Stimulated activated CD8-positive, alpha-beta memory T cell treated with anti-CD3 and anti-CD28 coated beads, Interleukin-7, amount 100 ng/mL, for 4 hours (primary cell): ENCODE data around the gene PIAS1.
"Not testable (repeated sequence)": the region's sequence is repeated elsewhere in the genome, so short reads cannot be mapped to it uniquely, and the experiment has no call there.

ENCODE experiments used
- DNase-seq, 2 donors: peaks; one replicate each; pipeline ENCODE4 v3.0.0-alpha.2; 2020; ENCODE audit warnings: low read depth in 2 of 2

Gene PIAS1

GRCh38 chr15:68114840-68115239, 60.7 kb downstream of the PIAS1 start:
- no peak for DNase-seq

GRCh38 chr15:68124700-68125099, 70.6 kb downstream of the PIAS1 start:
- no peak for DNase-seq

DNA sequence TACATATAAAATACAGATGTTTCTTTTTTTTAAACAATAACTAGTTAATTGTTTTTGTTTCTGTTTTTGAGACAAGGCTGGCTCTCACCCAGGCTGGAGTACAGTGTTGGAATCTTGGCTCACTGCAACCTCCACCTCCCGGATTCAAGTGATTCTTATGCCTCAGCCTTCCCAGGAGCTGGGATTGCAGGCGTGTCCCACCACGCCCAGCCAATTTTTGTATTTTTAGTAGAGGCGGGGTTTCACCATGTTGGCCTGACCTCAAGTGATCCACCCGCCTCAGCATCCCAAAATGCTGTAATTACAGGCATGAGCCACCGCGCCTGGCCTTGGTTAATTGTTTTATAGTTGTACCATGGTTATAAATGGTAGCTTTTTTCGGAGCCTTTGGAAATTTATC, 72.3 kb downstream of the PIAS1 start:
- no peak for DNase-seq

DNA sequence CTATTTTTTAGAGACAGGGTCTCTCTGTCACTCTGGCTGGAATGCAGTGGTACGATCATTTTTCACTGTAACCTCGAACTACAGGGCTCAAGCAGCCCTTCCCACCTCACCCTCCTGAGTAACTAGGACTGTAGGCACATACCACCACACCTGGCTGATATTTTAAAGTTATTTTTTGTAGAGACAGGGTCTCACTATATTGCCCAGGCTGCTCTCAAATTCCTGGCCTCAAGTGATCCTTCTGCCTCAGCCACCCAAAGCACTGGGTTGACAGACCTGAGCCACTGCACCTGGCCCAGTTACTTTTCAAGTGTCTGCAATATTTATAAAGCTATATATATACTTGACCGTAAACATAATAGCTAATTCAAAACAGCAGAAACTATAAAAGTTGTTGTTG, 75.0 kb downstream of the PIAS1 start:
- no peak for DNase-seq

DNA sequence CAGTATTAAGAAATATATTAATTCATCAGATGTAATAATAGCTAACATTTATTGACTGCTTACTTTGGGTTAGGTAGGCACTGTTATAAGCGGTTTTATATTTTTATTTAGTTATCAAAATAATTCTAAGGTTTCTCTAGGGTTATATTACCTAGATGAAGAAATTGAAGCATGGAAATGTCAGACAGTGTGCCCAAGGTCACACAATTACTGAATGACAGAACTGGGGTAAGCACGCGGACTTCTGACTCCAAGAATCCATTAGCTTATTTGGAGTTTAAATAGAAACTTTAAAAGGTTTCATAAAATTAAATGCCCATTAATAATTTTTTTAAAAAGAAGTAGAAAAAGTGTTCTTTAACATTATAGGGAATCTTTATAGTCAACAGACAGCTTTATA, 76.7 kb downstream of the PIAS1 start:
- no peak for DNase-seq

- DNase-seq: no peak
Measured at GRCh38 chr15:68137096-68137495, 83.0 kb downstream of the PIAS1 start.

DNA sequence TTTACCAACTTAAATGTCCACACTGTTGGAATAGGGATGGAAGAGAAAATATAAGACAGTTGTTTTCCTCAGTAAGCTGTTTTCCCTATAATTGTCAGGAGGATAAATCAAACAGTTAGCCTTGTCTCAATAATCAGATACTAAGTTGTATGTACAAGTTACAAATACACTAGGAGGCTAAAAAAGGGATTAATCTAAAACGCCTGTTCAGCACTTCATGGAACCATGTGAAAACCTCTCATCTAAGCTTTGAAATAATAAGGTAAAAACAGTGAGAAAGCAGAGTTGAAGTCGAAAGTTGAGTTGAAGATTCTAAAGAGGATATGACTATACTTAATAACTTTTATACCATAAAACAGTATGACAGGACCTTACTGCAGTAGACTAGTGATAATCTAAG, 89.0 kb downstream of the PIAS1 start:
- DNase-seq: no peak

DNA sequence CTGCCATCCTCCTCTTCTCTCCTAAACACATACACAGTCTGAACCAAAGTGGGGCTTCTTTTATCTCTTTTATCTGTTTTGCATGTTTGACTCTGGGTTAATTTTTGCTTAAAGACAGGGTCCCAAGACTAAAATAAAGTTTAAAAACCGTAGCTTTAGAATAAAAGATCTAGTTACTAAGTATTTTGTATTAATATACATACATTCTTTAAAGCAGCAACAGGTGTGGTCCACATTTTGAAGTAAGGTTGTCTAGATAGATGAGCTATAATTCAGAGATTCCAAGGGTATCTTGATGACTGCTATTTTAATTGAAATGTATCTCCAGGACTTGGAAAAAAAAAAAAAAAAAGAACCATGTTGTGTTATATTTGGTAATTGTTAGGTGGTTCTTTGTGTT, 89.7 kb downstream of the PIAS1 start:
- DNase-seq: no peak

GRCh38 chr15:68145706-68146105, 91.6 kb downstream of the PIAS1 start:
- no peak for DNase-seq

GRCh38 chr15:68148039-68148438, 93.9 kb downstream of the PIAS1 start:
- DNase-seq: no peak

DNA sequence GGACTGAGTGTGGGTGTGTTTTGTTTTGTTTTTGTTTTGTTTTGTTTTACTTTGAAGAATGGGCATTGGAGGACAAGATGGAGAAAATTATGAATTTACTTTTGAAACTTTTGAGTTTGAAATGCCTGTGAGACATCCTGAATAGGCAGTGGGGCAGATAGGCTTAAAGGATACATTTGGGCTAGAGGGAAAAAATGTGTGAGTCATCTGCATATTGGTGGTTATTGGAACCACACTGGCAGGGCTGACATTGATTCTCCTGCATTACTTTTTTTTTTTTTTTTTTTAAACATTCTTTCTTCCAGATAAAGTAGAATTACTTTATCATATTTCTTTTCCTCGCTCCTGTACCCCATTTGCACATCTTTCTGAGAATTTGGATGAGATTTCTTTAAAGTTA, 94.9 kb downstream of the PIAS1 start:
- DNase-seq: no peak

DNA sequence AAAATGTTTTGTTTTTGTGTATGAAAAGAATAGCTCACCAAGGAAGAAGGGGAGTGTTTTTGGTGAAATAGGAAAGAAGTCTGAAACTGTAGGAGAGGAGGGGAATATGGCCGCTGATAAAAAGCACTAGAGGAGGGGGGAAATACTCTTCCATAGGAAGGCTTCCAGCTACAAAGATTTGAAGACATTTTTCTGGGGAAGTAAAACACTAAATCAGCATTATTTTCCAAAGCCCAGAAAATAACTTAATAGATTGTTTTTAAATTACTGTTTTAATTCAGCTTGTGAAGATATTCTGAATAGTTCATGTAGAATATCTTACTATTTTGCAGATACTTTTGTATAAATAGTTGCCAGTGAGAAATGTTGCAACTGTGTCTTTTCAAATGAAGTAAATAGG, 96.1 kb downstream of the PIAS1 start:
- DNase-seq: no peak

- no peak for DNase-seq
Measured at GRCh38 chr15:68151277-68151676, 97.2 kb downstream of the PIAS1 start.

- DNase-seq: no peak
Measured at GRCh38 chr15:68152342-68152741, 98.2 kb downstream of the PIAS1 start.

- no peak for DNase-seq
Measured at GRCh38 chr15:68154923-68155559, 100.9 kb downstream of the PIAS1 start.

- DNase-seq: no peak
Measured at GRCh38 chr15:68157074-68157473, 103.0 kb downstream of the PIAS1 start.

DNA sequence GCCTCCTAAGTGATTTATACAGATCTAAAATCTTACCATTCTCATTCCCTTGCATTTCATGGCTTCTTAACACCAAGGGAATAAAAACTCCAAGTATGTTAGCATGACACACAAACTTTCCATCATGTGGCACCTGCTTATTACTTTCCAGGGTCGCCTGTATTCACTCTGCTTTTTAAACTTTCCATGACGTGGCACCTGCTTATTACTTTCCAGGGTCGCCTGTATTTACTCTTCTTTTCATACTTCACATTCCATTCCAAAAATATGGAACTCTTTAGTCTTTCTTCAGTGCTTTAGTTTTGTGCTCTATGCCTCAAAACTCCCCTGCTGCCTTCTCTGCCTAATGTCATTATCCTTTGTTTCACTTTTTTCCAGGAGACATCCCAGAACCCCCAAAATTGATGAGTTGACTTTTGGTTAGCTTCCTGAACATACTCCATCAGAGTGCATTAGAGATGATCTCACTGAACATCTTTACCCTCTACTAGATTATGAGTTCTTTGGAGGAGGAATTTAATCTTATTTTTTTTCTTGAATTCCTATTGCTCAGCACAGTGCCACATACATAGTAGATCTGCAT, 104.0 kb downstream of the PIAS1 start:
- DNase-seq: no peak

- no peak for DNase-seq
Measured at GRCh38 chr15:68163191-68163590, 109.1 kb downstream of the PIAS1 start.

DNA sequence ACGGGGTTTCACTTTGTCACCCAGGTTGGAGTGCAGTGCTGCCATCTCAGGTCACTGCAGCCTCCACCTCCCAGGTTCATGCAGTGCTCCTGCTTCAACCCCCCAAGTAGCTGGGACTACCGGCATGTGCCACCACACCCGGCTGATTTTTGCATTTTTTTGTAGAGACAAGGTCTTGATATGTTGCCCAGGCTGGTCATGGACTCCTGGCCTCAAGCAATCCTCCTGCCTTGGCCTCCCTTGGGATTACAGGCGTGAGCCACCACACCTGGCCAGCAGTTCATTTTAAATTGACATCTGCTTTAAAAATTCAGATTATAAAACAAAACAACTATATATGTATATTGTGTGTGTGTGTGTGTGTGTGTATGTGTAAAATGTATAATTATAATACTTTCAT, 112.7 kb downstream of the PIAS1 start:
- no peak for DNase-seq

DNA sequence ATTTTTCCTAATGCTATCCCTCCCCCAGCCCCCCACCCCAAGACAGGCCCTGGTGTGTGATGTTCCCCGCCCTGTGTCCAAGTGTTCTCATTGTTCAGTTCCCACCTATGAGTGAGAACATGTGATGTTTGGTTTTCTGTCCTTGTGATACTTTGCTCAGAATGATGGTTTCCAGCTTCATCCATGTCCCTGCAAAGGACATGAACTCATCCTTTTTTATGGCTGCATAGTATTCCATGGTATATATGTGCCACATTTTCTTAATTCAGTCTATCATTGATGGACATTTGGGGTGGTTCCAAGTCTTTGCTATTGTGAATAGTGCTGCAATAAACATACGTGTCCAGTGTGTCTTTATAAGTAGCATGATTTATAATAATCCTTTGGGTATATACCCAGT, 117.9 kb downstream of the PIAS1 start:
- DNase-seq: not testable (repeated sequence)

GRCh38 chr15:68173119-68173518, 119.0 kb downstream of the PIAS1 start:
- no peak for DNase-seq

GRCh38 chr15:68175526-68175925, 121.4 kb downstream of the PIAS1 start:
- no peak for DNase-seq

- DNase-seq: no peak
Measured at GRCh38 chr15:68176601-68177000, 122.5 kb downstream of the PIAS1 start.

DNA sequence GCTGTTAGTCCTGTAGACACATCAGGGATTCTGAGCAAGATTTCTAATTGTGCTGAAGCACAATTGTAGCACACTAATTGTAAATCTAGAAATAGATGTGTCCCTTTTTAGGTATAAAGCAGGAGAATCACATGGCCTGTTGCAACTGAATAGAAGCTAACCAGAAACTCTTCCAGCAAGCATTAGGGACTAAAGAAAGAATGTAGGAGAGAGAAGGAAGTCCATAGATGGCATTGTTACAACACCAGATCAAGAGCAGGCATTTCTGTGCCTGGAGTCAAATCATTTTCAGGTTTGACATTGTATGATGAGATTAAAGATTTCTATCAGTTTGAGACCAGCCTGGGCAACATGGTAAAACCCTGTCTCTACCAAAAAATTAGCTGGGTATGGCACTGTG, 123.6 kb downstream of the PIAS1 start:
- no peak for DNase-seq
